BLaER1 (cell line): Measurements from ENCODE around the gene MRFAP1L1.
A peak's percentile ranks its signal among the peaks of the same experiment; 100 is the strongest.
"Not testable (repeated sequence)": the region's sequence is repeated elsewhere in the genome, so short reads cannot be mapped to it uniquely, and the experiment has no call there.

Experiments used
- H3K27ac ChIP-seq: shearing (Covaris generic); formaldehyde crosslinking; 2 replicates; pipeline ENCODE4 v1.8.1; 2022
- H3K27me3 ChIP-seq: shearing (Covaris generic); formaldehyde crosslinking; 2 replicates; pipeline ENCODE4 v1.8.1; 2022
- H3K36me3 ChIP-seq: shearing (Covaris generic); formaldehyde crosslinking; 2 replicates; pipeline ENCODE4 v1.8.1; 2022
- H3K4me1 ChIP-seq: shearing (Covaris generic); formaldehyde crosslinking; 2 replicates; pipeline ENCODE4 v1.8.1; 2022
- H3K4me2 ChIP-seq: shearing (Covaris generic); formaldehyde crosslinking; 2 replicates; pipeline ENCODE4 v1.8.1; 2022
- H3K4me3 ChIP-seq: shearing (Covaris generic); formaldehyde crosslinking; 2 replicates; pipeline ENCODE4 v1.8.1; 2022
- H3K9ac ChIP-seq: shearing (Covaris generic); formaldehyde crosslinking; 2 replicates; pipeline ENCODE4 v1.8.1; 2022
- H3K9me3 ChIP-seq: shearing (Covaris generic); formaldehyde crosslinking; 2 replicates; pipeline ENCODE4 v1.8.1; 2022
- H4K20me1 ChIP-seq: shearing (Covaris generic); formaldehyde crosslinking; 2 replicates; pipeline ENCODE4 v1.8.1; 2022
- Cebpa-rat ChIP-seq: shearing (Covaris generic); IDR thresholded peaks from 2 replicates; pipeline ENCODE4 v1.8.1; 2022

The MRFAP1L1 gene

GRCh38 chr4:6727081-6727942 lies 17.6 kb upstream of the MRFAP1L1 start:
- no peaks in the 10 kb centered on the region for H3K36me3 ChIP-seq
- H3K27ac ChIP-seq: peak overlapping the region; percentile 89
- no peak for TF ChIP-seq Cebpa-rat
- H3K4me3 ChIP-seq: peak overlapping the region; percentile 48
- H3K27me3 ChIP-seq: no peaks in the 10 kb centered on the region
- no peaks in the 10 kb centered on the region for H4K20me1 ChIP-seq
- peak overlapping the region; percentile 80 for H3K9ac ChIP-seq
- H3K4me2 ChIP-seq: peak overlapping the region; percentile 92
- H3K4me1 ChIP-seq: peaks cover 44% of the 10 kb centered on the region
- no peaks in the 10 kb centered on the region for H3K9me3 ChIP-seq

- H3K9ac ChIP-seq, H3K4me2 ChIP-seq, H3K9me3 ChIP-seq, H3K27ac ChIP-seq, H3K36me3 ChIP-seq, H4K20me1 ChIP-seq, H3K4me3 ChIP-seq, H3K27me3 ChIP-seq: not testable (repeated sequence)
- peaks cover 49% of the 10 kb centered on the region for H3K4me1 ChIP-seq
Observed at GRCh38 chr4:6725427-6725961, 15.8 kb upstream of the MRFAP1L1 start.

- no peak for TF ChIP-seq Cebpa-rat
- Histone ChIP-seq H3K27ac (peak overlapping the region; percentile 26; the same call in 1 of the 2 replicates), H3K9me3 (no peaks in the 10 kb centered on the region), H3K4me2 (no peak overlapping the region), H4K20me1 (no peaks in the 10 kb centered on the region), H3K36me3 (no peaks in the 10 kb centered on the region), H3K4me3 (no peak overlapping the region), H3K27me3 (no peaks in the 10 kb centered on the region), H3K9ac (no peak overlapping the region), H3K4me1 (peaks cover 52% of the 10 kb centered on the region)
Observed at GRCh38 chr4:6724421-6725111, 14.9 kb upstream of the MRFAP1L1 start.

GRCh38 chr4:6723851-6724250 lies 14.2 kb upstream of the MRFAP1L1 start:
- Histone ChIP-seq H3K4me3 (no peak overlapping the region), H3K9me3 (no peaks in the 10 kb centered on the region), H3K27me3 (no peaks in the 10 kb centered on the region), H4K20me1 (peaks cover 7% of the 10 kb centered on the region), H3K9ac (no peak overlapping the region), H3K4me2 (no peak overlapping the region), H3K36me3 (no peaks in the 10 kb centered on the region), H3K4me1 (peaks cover 51% of the 10 kb centered on the region), H3K27ac (peak overlapping the region; percentile 22; the same call in 1 of the 2 replicates)
- TF ChIP-seq Cebpa-rat: no peak

- Histone ChIP-seq H3K4me3 (no peak overlapping the region), H3K4me2 (no peak overlapping the region), H4K20me1 (peaks cover 17% of the 10 kb centered on the region), H3K9me3 (no peaks in the 10 kb centered on the region), H3K9ac (no peak overlapping the region), H3K27ac (no peak overlapping the region), H3K4me1 (peaks cover 50% of the 10 kb centered on the region), H3K36me3 (no peaks in the 10 kb centered on the region), H3K27me3 (no peaks in the 10 kb centered on the region)
- no peak for TF ChIP-seq Cebpa-rat
Observed at GRCh38 chr4:6722891-6723290, 13.2 kb upstream of the MRFAP1L1 start.

GRCh38 chr4:6721121-6721520 lies 11.5 kb upstream of the MRFAP1L1 start:
- H3K4me3 ChIP-seq: no peak overlapping the region
- H3K4me1 ChIP-seq: peaks cover 45% of the 10 kb centered on the region
- no peaks in the 10 kb centered on the region for H3K27me3 ChIP-seq
- no peaks in the 10 kb centered on the region for H3K9me3 ChIP-seq
- no peak for TF ChIP-seq Cebpa-rat
- H3K27ac ChIP-seq: no peak overlapping the region
- H3K9ac ChIP-seq: no peak overlapping the region; the same call in 1 of the 2 replicates
- peak overlapping the region; percentile 65; the same call in 1 of the 2 replicates for H3K4me2 ChIP-seq
- H3K36me3 ChIP-seq: no peaks in the 10 kb centered on the region
- peaks cover 34% of the 10 kb centered on the region for H4K20me1 ChIP-seq

- Histone ChIP-seq H4K20me1 (peaks cover 34% of the 10 kb centered on the region), H3K4me1 (peaks cover 50% of the 10 kb centered on the region), H3K9ac (no peak overlapping the region; the same call in 1 of the 2 replicates), H3K27me3 (no peaks in the 10 kb centered on the region), H3K36me3 (no peaks in the 10 kb centered on the region), H3K9me3 (no peaks in the 10 kb centered on the region), H3K27ac (peak overlapping the region; percentile 29; the same call in 1 of the 2 replicates), H3K4me2 (peak overlapping the region; percentile 65), H3K4me3 (no peak overlapping the region)
- TF ChIP-seq Cebpa-rat: no peak
Observed at GRCh38 chr4:6720202-6720699, 10.6 kb upstream of the MRFAP1L1 start.

GRCh38 chr4:6719611-6720179 lies 10.0 kb upstream of the MRFAP1L1 start:
- TF ChIP-seq Cebpa-rat: no peak
- H3K27ac ChIP-seq: no peak overlapping the region
- H3K36me3 ChIP-seq: no peaks in the 10 kb centered on the region
- H3K9ac ChIP-seq: no peak overlapping the region
- no peaks in the 10 kb centered on the region for H3K9me3 ChIP-seq
- no peaks in the 10 kb centered on the region for H3K27me3 ChIP-seq
- peaks cover 34% of the 10 kb centered on the region for H4K20me1 ChIP-seq
- H3K4me3 ChIP-seq: no peak overlapping the region
- peak overlapping the region; percentile 65; the same call in 1 of the 2 replicates for H3K4me2 ChIP-seq
- peaks cover 46% of the 10 kb centered on the region for H3K4me1 ChIP-seq

- no peaks in the 10 kb centered on the region for H3K36me3 ChIP-seq
- no peaks in the 10 kb centered on the region for H3K9me3 ChIP-seq
- no peaks in the 10 kb centered on the region for H3K27me3 ChIP-seq
- H3K4me2 ChIP-seq: no peak overlapping the region
- H3K4me1 ChIP-seq: peaks cover 44% of the 10 kb centered on the region
- no peak overlapping the region for H3K4me3 ChIP-seq
- no peak overlapping the region for H3K9ac ChIP-seq
- no peak overlapping the region for H3K27ac ChIP-seq
- no peak for TF ChIP-seq Cebpa-rat
- H4K20me1 ChIP-seq: peaks cover 34% of the 10 kb centered on the region
Observed at GRCh38 chr4:6718932-6719610, 9.4 kb upstream of the MRFAP1L1 start.
